NCI-H748 (cell line): ENCODE data around the gene IGF2BP2.

Experiments used
- DNase-seq: peaks from one replicate; lab custom pipeline; 2025; ENCODE audit not compliant: unreplicated experiment; lab: John Stamatoyannopoulos, UW

The IGF2BP2 gene

DNA sequence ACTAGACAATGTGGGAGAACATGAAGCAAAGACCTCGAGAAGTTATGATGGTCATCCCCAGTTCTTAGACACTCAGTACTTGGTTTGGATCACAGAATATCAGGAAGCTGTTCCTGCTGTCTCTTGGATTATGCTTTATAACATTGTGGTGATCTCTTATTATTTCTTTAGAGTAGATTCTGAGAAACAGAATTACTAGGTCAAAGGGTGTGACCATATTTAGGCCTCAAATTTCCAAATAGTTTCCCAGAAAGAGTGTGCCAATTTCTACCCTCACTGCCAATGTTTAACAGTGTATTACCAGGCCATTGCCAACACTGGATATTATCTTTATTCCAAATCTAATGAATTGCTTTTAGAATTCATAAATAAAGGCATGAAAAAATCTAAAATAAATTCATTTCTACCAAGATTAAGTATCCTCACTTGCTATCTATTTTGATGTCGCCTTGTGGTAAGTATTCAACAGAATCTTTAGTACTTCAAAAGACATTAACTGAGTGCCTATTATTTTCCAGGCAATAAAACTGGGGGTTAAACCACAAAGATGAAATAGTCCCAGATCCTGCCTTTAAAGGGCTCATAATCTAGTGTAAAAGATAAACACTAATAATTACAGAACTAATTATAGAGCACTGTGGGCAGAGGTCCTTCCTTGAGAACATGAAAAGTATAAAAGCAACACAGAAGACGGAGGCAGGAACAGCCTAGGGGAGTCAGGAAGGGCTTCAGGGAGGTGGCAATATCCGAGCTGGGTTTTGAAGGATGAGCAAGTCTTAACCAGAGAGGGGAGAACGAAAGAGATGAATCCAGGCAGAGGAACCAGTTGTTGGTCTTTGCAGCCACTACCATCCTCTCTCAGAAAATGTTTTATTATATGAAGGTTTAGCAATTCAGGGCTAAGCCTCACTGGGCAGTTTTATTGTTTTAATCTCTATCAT is 86.8 kb downstream of the IGF2BP2 start:
- no peak for DNase-seq

DNA sequence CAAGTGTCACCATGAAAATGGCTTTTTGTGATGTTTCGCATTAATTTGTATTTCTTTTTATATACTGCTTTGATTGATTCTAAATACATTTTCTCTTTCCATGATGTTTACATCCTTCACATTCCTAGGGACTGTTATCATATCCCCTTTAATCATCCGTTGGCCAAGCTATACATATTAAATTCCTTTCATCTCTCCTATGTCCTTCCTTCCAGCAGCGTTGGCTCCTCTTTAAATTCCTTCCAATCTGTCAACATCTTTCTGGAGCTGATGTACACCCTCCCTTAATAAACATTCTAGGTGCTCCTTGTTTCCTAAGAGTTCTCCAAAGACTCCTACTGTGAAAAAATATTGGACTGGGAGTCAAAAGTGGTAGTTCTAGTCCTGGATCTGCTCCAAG is 87.8 kb downstream of the IGF2BP2 start:
- DNase-seq = no peak

DNA sequence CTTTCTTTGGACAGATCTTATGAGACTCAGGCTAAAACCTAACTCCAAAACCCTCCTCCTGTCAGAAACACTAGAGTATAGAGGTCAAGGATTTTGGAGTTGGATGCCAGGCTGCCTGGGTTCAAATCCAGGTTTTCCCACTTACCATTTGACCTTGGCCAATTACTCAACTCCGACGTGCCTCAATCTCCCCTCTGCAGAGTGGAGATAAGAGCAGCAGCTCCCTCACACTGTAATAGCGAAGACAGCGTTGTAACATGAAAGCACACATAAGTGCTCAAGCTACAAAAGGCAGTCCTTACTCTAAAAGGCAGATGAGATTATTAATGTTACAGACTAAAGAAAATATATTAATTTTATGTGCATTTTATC is 90.1 kb downstream of the IGF2BP2 start:
- DNase-seq = no peak

DNA sequence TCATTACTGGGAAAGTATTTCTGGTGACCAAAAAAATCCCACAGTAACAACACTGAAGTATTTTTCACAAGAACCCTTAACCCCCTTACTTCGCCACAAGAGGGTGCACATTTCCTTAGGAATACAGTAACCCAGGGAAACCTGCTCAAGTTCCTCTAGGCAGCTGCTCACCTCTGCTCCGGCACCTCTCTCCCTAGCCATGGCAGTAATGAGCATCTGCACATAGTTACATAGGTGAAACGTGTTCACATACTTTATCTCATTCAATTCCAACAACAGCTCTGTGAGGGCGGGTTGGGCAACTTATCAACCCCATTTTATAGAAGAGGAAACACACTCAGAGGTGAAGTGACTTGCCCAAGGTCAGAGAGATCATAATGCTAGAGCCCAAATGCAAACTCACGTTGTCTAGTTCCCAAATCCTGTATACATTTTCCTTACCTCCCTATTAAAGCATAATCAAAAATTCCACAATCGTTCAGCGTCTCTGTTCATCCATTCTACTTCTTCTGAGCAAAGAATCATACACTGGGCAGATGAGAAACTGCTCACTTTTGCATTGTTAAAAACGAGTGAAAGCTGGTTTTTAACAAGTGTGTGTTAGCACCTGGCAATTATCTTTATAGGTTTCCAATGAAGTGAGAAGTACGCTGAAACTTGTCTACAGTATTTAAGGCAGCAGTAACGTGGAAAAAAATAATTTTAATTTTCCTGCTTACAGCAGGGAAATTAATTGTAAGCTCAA is 90.7 kb downstream of the IGF2BP2 start:
- DNase-seq = peak; percentile 45

DNA sequence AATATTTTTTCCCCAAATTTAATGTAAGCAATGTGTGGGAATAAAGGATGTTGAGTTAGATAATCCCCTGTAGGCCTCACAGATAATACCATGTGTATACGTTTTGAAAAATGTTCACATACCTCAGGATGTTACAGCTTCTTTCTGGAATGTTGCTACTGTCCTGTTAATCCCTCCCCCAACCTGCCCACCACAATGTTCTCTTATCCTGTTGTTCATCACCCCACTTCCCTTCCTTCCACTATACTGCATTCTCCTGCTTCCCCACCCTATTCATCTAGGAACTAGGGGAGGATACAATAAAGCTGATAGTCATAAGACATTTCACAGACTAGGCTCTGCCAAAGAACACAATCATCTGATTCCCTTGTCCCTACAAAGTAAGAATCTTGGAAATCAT is 92.1 kb downstream of the IGF2BP2 start:
- no peak for DNase-seq

DNA sequence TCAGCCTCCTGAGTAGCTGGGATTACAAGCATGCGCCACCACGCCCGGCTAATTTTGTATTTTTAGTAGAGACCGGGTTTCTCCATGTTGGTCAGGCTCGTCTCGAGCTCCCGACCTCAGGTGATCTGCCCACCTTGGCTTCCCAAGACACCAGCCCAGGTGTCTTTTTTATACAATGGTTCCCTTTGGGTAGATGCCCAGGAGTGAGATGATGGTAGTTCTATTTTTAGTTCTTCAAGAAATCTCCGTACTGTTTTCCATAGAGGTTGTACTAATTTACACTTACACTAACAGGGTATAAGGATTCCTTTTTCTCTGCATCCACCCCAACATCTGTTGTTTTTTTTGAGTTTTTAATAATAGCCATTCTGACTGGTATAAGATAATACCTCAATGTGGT is 94.3 kb downstream of the IGF2BP2 start:
- no peak for DNase-seq

DNA sequence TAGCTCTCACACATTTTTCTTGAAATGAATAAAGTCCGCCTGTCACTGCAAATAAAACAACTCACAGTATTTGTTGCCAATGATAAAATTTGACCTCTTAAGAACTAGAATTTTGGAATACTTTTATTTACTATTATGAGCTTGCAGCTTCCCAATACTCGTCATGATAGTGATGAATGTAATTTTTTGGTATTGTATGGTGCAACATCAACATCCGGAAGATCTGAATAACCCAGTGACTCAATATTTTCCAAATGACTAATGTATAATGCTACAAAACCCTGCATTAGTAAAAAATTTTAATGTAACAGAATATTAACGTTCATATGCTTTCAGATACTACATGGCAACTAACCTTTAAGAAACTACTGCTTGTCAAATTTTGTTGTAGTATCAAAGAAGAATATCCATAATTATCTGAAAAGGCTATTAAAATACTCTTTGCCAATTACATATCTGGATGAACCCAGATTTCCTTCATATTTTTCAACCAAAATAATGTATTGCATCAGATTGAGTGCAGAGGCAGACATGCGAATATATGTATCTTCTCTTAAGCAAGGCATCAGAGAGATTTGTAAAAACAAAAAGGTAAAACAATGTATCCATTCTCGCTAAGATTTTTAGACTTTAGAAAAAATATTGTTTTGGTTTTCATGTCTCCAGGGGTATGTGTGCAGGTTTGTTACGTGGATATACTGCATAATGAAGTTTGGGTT is 95.3 kb downstream of the IGF2BP2 start:
- DNase-seq = no peak

DNA sequence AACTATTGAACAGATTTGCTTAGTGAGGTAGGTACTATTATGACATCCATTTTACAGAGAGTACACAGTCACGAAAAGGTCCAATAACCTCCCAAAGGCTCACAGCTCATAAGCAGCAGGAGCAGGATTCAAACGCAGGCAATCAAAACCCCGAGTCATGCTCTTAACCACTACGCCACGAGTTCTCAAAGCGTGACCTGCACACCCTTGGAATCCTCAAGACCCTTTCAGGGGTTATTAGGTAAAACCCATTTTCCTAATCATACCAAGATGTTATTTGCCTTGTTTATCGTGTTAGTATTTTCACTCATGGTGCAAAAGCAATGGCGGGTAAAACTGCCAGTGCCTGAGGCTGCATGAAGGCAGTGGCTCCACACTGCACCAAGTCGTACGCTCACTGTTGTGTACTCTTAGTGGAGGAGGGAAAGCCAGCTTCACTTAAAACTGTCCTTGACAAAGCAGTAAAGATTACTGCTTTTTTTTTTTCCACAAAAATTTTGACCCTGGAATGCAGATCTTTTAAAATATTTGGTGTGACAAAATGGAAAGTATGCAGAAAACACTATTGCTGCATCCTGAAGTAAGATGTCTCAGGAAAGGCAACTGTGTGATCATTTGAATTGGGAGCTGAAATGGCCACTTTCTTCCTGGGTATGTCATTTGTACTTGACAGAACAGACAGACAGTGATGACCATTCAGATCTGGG is 96.1 kb downstream of the IGF2BP2 start:
- DNase-seq = no peak

DNA sequence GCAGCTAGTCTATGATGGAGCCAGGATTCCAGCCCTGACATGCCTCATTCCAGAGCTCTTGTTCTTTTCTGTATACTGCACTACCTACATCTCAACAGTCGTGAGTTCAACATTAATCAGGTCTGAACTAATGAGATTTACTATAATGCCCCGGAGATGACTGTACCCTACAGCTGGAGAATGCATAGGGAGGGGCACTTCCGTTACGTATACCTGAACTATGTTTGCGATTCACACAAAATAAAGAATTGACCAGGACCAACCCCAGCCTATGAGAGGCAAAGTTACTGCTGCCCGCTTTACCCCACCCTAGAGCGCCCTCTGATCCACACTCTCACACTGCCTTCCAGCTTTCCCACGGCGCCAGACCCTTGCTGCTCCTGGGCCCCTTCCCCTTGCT is 97.0 kb downstream of the IGF2BP2 start:
- DNase-seq = no peak

DNA sequence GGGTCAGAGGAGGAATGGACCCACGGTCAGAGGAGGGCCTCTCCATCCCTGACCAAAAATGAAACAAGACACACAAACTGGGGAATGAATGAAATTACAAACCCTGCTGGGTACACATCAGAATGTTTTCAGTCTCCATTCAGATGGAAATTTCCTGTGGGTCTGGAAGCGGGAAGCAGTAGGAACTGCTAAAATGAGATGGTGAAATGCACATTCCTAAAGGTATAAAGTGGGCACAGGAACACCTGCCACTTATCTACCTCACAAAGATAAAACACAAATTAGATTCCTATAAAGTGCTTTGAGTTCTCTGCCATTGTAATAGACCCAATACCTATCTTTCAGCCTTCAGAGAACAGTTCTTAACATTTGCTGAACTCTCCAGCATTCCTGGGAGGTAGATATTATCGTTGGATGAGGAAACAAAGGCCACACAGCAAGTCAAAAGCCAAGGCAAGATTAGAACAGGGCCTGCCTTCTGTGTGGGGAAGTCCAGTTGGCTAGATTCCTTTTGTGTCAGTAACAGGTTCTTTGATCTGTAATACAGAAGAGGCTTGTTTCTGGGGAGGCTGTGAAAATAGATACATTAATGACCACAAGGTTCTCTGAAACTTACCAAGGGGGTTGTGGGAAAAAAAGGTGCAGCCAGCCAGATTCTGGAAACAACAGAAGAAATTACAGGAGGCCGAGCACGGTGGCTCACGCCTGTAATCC is 98.4 kb downstream of the IGF2BP2 start:
- DNase-seq = no peak

DNA sequence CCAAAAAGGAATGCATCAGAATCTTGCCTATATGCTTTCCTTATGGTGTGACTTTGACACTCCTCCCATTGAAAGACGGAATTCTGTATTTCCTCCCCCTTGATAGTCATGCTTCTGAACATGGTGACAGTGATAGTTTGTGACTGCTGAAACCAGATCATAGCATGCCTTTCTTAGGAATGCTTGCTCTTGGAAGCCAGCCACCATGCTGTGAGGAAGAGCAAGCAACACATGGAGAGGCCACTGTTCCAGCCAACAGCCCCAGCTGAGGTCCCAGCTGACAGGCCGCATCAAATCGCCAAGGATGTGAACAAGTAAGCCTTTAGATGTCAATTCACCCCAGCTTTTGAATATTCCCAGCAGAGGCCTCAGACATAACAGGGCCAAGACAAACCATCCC is 100.1 kb downstream of the IGF2BP2 start:
- DNase-seq = no peak

DNA sequence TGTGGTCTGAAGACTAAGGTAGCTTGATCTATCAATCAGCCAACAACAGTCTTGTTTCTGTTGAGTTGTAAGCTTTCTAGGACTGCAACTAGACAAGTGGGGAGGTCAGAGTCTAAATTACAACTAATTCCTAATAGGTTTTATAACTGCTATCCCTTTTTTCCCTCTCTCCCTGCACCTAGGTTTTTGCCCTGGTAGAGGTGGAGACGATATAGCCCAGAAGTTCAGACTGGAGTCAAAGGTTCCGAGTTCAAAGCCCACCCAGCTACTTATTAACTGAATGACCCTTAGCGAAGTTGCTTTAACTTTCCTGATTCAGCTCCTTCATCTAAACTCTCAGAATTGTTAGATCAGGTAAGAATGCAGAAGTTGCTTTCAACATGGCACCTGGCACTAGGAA is 100.6 kb downstream of the IGF2BP2 start:
- no peak for DNase-seq

DNA sequence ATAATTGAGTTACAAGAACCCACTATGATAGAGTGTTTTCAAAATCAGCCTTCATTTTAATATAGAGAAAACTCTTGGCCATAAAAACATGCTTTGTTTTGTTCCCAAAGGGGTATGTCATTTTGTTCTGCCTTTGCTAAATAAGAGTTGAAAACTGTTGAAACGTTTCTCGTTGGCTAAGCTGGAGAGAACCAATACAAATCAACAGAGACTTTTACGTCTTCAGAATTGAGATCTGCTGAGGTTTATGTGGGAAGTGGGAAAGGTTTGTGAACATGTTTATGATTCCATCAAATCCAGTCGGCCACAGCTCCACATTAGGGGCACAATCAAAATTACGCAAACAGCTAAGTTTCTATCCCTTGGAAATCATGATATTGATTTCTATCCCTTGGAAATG is 102.0 kb downstream of the IGF2BP2 start:
- no peak for DNase-seq

DNA sequence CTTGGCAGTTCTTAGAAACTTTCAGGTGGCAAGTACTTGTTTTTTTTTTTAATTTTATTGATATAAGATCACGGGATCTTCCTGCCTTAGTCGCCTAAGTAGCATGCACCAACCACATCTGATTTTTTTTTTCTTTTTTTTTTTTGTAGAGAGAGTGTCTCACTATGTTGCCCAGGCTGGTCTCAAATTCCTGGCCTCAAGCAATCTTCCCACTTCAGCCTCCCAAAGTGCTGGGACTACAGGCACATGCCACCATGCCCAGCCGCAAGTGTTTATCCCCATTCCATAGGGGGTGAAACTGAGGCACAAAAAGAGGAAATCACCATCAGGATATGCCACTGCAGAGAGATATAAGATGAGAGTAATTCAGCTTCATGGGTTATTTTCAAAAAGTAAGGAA is 102.9 kb downstream of the IGF2BP2 start:
- no peak for DNase-seq

DNA sequence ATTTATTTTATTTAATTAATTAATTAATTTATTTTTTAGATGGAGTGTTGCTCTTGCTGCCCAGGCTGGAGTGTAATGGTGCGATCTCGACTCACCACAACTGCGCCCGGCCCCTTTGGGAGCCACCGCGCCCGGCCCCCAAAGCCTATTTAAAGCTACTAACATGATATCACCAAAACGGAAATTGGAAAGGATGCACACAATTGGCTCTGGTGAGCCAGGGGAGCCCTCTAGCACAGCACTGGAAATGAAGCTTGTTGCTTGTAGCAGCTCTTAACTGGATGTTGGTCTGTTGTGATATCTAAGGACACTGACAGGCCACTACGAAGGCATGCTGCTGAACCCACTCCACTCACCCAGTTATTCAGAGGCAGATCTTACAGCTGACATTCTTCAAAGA is 104.5 kb downstream of the IGF2BP2 start:
- no peak for DNase-seq

DNA sequence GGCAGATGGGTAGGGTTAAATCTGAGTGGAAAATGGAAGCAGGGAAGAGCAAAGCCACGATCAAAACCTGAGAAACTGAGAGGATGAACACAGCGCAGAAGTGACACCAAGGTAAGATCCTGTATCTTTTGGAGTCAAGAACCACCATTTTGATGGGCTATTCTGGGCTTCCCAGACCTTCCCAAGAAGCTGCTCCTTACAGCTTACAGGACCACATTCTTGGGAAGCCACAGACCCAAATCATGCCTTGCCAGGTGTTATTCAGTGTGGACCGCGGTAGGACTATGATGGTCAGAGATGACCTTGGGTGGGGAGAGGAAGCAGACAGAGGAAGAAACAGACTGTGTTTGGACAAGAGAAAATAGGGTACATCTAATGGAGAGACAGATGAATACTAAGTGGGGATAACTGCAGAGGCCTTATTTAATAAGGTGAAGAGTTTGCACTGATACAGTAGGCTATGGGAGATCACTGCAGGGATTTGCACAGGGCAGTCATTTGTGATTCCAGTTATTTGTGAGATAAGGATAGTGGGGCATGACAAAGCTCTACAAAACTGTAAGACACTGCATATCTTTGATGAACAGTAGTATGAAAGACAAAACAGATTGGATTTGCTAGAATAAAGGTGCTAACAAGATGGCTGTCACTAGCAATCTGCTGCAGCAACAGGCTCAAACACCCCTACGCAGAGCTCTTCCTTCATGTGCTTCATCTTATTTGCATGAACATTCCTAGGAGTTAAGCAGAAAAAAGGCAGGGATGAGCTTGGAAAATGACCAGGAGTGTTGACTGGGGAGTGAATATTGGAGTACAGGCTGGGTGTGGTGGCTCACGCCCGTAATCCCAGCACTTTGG is 105.9 kb downstream of the IGF2BP2 start:
- no peak for DNase-seq

DNA sequence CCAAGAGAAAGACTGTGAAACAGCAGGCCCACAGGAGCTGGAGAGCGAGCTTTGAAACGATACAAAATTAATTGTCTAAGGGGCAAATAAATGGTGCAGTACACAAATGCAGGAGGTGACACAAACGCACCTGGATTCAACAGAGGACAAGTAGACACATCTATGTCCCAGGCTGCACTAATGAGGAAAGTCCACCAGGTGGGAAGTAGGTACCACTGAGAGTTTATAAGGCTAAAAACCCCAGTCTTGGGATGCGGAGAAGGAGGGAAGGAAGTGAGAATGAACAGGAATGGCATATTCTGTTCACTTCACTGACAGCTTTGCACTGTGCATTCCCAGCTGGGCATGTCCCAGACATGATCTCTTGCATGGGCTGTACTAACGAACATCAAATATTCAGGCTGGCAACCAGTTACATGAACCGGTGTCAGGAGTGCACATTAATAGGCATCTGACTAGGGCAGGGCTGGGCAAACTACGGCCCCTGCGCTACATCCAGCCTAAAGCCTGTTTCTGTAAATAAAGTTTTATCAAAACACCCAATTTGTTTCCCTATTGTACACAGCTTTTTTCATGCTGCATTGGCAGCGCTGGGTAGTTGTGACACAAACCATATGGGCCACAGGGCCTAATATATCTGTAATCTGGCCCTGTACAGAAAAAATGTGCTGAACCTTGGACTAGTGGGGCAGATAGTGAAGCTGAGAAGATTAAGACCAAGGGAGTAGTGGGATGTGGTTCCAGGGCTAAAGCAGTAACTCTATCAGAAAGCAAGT is 107.0 kb downstream of the IGF2BP2 start:
- DNase-seq = no peak

DNA sequence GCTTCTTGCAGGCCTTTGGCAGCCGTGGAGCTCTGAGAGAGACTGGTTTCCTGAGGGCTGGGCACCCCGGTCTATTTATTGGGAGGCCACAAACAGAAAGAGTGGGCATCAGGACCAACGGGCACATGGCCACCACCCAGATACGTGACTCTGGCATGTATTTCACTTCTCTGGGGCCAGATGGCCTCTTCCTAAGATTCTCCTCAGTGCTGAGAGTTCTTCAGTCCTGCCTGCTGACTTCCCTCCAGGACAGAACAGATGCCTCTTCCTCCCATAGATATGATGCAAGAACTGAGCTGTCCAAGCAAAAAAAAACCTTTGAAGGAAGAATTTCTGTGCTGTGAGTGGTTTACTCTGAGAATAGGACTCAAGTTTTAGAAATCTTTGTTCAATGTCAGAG is 107.7 kb downstream of the IGF2BP2 start:
- DNase-seq = no peak
